H9 (cell line): ENCODE data around the gene LIN7A. TPM values are rescaled to one million over a fixed set of nuclear protein-coding genes. Genes with fewer than 3 reads are reported as not detected.

Experiments used
- DNase-seq: peaks from one replicate; pipeline ENCODE4 v3.0.0-alpha.2; 2017
- H2AFZ ChIP-seq: one replicate; pipeline ENCODE4 v1.6.1; 2013; ENCODE audit warnings: mild to moderate bottlenecking, low read length, control low read depth, moderate library complexity
- H2AK5ac ChIP-seq: 2 replicates; pipeline ENCODE4 v1.6.1; 2013; ENCODE audit warnings: low read length, control low read depth, mixed read lengths; ENCODE audit not compliant: insufficient read length
- H2BK120ac ChIP-seq: one replicate; pipeline ENCODE4 v1.6.1; 2013; ENCODE audit warnings: low read depth, mild to moderate bottlenecking, low read length, control low read depth, inconsistent platforms; ENCODE audit not compliant: poor library complexity, severe bottlenecking
- H2BK12ac ChIP-seq: 2 replicates; pipeline ENCODE4 v1.6.1; 2013; ENCODE audit warnings: low read length, control low read depth, mixed read lengths, low read depth; ENCODE audit not compliant: insufficient read length
- H2BK15ac ChIP-seq: 2 replicates; pipeline ENCODE4 v1.6.1; 2013; ENCODE audit warnings: low read depth, low read length, control low read depth
- H2BK20ac ChIP-seq: one replicate; pipeline ENCODE4 v1.6.1; 2013; ENCODE audit warnings: low read depth, mild to moderate bottlenecking, low read length, control low read depth, inconsistent platforms; ENCODE audit not compliant: poor library complexity, severe bottlenecking
- H2BK5ac ChIP-seq: 2 replicates; pipeline ENCODE4 v1.6.1; 2013; ENCODE audit warnings: low read length, control low read depth, mixed read lengths; ENCODE audit not compliant: insufficient read length
- H3K14ac ChIP-seq: 2 replicates; pipeline ENCODE4 v1.6.1; 2013; ENCODE audit warnings: low read length, control low read depth; ENCODE audit not compliant: insufficient read depth
- H3K18ac ChIP-seq: 2 replicates; pipeline ENCODE4 v1.6.1; 2013; ENCODE audit warnings: low read depth, mild to moderate bottlenecking, mixed read lengths, low read length, control low read depth; ENCODE audit not compliant: insufficient read length
- H3K23ac ChIP-seq: 2 replicates; pipeline ENCODE4 v1.6.1; 2013; ENCODE audit warnings: low read length, control low read depth, mixed read lengths, low read depth; ENCODE audit not compliant: insufficient read length
- H3K23me2 ChIP-seq: 2 replicates; pipeline ENCODE4 v1.6.1; 2013; ENCODE audit warnings: low read depth, mild to moderate bottlenecking, mixed read lengths, low read length, control low read depth; ENCODE audit not compliant: insufficient read length, poor library complexity, severe bottlenecking
- H3K27ac ChIP-seq: 2 replicates; pipeline ENCODE4 v1.5.1; 2013; ENCODE audit warnings: low read length, control low read depth, mixed read lengths, low read depth; ENCODE audit not compliant: insufficient read length
- H3K27me3 ChIP-seq: 2 replicates; pipeline ENCODE4 v1.6.1; 2013; ENCODE audit warnings: low read length, control low read depth, inconsistent platforms; ENCODE audit not compliant: insufficient read depth
- H3K4ac ChIP-seq: 2 replicates; pipeline ENCODE4 v1.6.1; 2013; ENCODE audit warnings: low read depth, mild to moderate bottlenecking, control low read depth, inconsistent platforms, low read length, moderate library complexity
- H3K4me1 ChIP-seq: 2 replicates; pipeline ENCODE4 v1.6.1; 2013; ENCODE audit warnings: low read length, control low read depth, inconsistent platforms; ENCODE audit not compliant: insufficient read depth
- H3K4me2 ChIP-seq: 2 replicates; pipeline ENCODE4 v1.6.1; 2013; ENCODE audit warnings: low read length, control low read depth, mixed read lengths; ENCODE audit not compliant: insufficient read length, insufficient read depth
- H3K56ac ChIP-seq: 2 replicates; pipeline ENCODE4 v1.6.1; 2013; ENCODE audit warnings: low read depth, mild to moderate bottlenecking, mixed read lengths, low read length, control low read depth; ENCODE audit not compliant: insufficient read length
- H3K79me1 ChIP-seq: 2 replicates; pipeline ENCODE4 v1.6.1; 2013; ENCODE audit warnings: low read depth, mild to moderate bottlenecking, moderate library complexity, low read length, control low read depth, inconsistent platforms; ENCODE audit not compliant: insufficient read depth, poor library complexity, severe bottlenecking
- H3K79me2 ChIP-seq: 2 replicates; pipeline ENCODE4 v1.6.1; 2013; ENCODE audit warnings: low read length, control low read depth, inconsistent platforms; ENCODE audit not compliant: insufficient read depth
- H3K9ac ChIP-seq: 2 replicates; pipeline ENCODE4 v1.6.1; 2013; ENCODE audit warnings: low read length, control low read depth, mixed read lengths; ENCODE audit not compliant: insufficient read length; ENCODE audit errors: extremely low read depth
- H3K9me3 ChIP-seq: one replicate; pipeline ENCODE4 v1.6.1; 2013; ENCODE audit warnings: low read depth, low read length, inconsistent platforms; ENCODE audit not compliant: control insufficient read depth
- H3T11ph ChIP-seq: one replicate; pipeline ENCODE4 v1.6.1; 2013; ENCODE audit warnings: mild to moderate bottlenecking, low read length, control low read depth, inconsistent platforms
- H4K20me1 ChIP-seq: one replicate; pipeline ENCODE4 v1.6.1; 2013; ENCODE audit not compliant: control insufficient read depth, insufficient read length, insufficient read depth
- H4K5ac ChIP-seq: 2 replicates; pipeline ENCODE4 v1.6.1; 2013; ENCODE audit warnings: low read depth, mild to moderate bottlenecking, mixed read lengths, low read length, control low read depth; ENCODE audit not compliant: insufficient read length
- H4K8ac ChIP-seq: replicated peaks from 2 replicates; pipeline ENCODE4 v1.6.1; 2013; ENCODE audit warnings: low read length, control low read depth, mixed read lengths, low read depth; ENCODE audit not compliant: insufficient read length
- H4K91ac ChIP-seq: 2 replicates; pipeline ENCODE4 v1.6.1; 2013; ENCODE audit warnings: low read depth, mild to moderate bottlenecking, moderate library complexity, mixed read lengths, low read length, control low read depth; ENCODE audit not compliant: insufficient read length
- H3K27ac Mint-ChIP-seq, 3 experiments: 2 replicates in 2 of 3; 3 replicates in 1 of 3; pipeline ENCODE4 v1.8.0; 2020 to 2021; ENCODE audit warnings: mixed read lengths in 3 of 3, mild to moderate bottlenecking in 1 of 3, moderate library complexity in 1 of 3
- H3K27me3 Mint-ChIP-seq: 2 replicates; pipeline ENCODE4 v1.8.0; 2021; ENCODE audit warnings: low read depth, mild to moderate bottlenecking, moderate library complexity, mixed read lengths
- H3K36me3 Mint-ChIP-seq, 3 experiments: 2 replicates in 2 of 3; 3 replicates in 1 of 3; pipeline ENCODE4 v1.8.0; 2020 to 2021; ENCODE audit warnings: low read depth in 3 of 3, mixed read lengths in 3 of 3; ENCODE audit not compliant: insufficient read depth in 1 of 3
- H3K4me1 Mint-ChIP-seq, 2 experiments: 2 replicates each; pipeline ENCODE4 v1.8.0; 2020; ENCODE audit warnings: mixed read lengths in 2 of 2
- H3K4me3 Mint-ChIP-seq, 2 experiments: 2 replicates in 1 of 2; 3 replicates in 1 of 2; pipeline ENCODE4 v1.8.0; 2020 to 2021; ENCODE audit warnings: mild to moderate bottlenecking in 2 of 2, mixed read lengths in 2 of 2, moderate library complexity in 1 of 2
- H3K9me3 Mint-ChIP-seq, 2 experiments: 2 replicates in 1 of 2; 3 replicates in 1 of 2; pipeline ENCODE4 v1.8.0; 2020; ENCODE audit warnings: mild to moderate bottlenecking in 2 of 2, mixed read lengths in 2 of 2, moderate library complexity in 1 of 2
- CTCF ChIP-seq: fragments of 200-600 bp; sonication (generic); conservative IDR thresholded peaks from 3 replicates; pipeline ENCODE4 v1.8.0; 2021; ENCODE audit warnings: antibody characterized with exemption, mild to moderate bottlenecking
- WGBS: extraction: QIAGEN DNeasy Blood & Tissue Kit; methylation state at CpG from one replicate; pipeline ENCODE4 v1.1.7; 2013; ENCODE audit warnings: missing lambda C conversion rate, low lambda C conversion rate, mixed read lengths; ENCODE audit not compliant: insufficient read length; ENCODE audit errors: extremely low coverage; 5-methylcytosine and 5-hydroxymethylcytosine counted together
- total RNA-seq: library from RNA; stranded (reverse); gene quantifications from 2 replicates; pipeline ENCODE4 v1.2.1, GENCODE V29; 2021

LIN7A gene
- total RNA-seq, 1 experiment from 2014 or later = 18.3 TPM

- Histone ChIP-seq H3K27ac (no peak overlapping the region), H2BK12ac (no peak overlapping the region)
- H3K27me3 Mint-ChIP-seq = peaks cover 9% of the 10 kb centered on the region
Observed at GRCh38 chr12:80936642-80937390, 918 bp downstream of the LIN7A start.

More at GRCh38 chr12:80936642-80937390, 918 bp downstream of the LIN7A start:
- Histone ChIP-seq H2BK15ac (no peak overlapping the region), H4K5ac (no peak overlapping the region), H3K79me2 (no peaks in the 10 kb centered on the region), H3K9me3 (no peaks in the 10 kb centered on the region), H3K56ac (no peak overlapping the region), H3K4ac (no peak overlapping the region), H2BK5ac (no peak overlapping the region), H3K18ac (peak overlapping the region; percentile 23), H3K23ac (no peak overlapping the region), H2AFZ (no peak overlapping the region), H3K27me3 (no peaks in the 10 kb centered on the region), H3K14ac (peak overlapping the region; percentile 66), H3T11ph (no peak overlapping the region), H3K4me2 (peak overlapping the region; percentile 69), H3K23me2 (peaks cover 4% of the 10 kb centered on the region), H2AK5ac (no peak overlapping the region), H3K4me1 (peaks cover 3% of the 10 kb centered on the region; the same call in 1 of the 2 replicates), H3K79me1 (no peaks in the 10 kb centered on the region), H4K20me1 (no peaks in the 10 kb centered on the region), H2BK120ac (no peak overlapping the region), H3K9ac (peak overlapping the region; percentile 54), H4K91ac (no peak overlapping the region), H2BK20ac (no peak overlapping the region), H4K8ac (no peak overlapping the region)
- TF ChIP-seq CTCF = peak; percentile 27; the same call in 1 of the 3 replicates
- H3K4me1 Mint-ChIP-seq = peaks cover 40 to 49% of the 10 kb centered on the region in 2 experiments
- H3K27ac Mint-ChIP-seq = peak overlapping the region; percentile 88 to 89 (median 89); a peak in 6 of 7 replicates
- peak; percentile 75 for DNase-seq
- no peaks in the 10 kb centered on the region for H3K9me3 Mint-ChIP-seq
- H3K4me3 Mint-ChIP-seq = peak overlapping the region; percentile 89 to 95
- H3K36me3 Mint-ChIP-seq = no peaks in the 10 kb centered on the region; a peak in 1 of 7 replicates
- no CpG with 5 or more reads among the region's 67 CpGs for WGBS
